ENCODE data around the gene SMIM12. TPM values are rescaled to one million over a fixed set of nuclear protein-coding genes. Genes with fewer than 3 reads are reported as not detected.
A peak's percentile ranks its signal among the peaks of the same experiment; 100 is the strongest.

The SMIM12 gene
- 10 to 100 TPM; 29.2 to 53.0 TPM for total RNA-seq
- 10 to 100 TPM; 21.4 to 32.7 (median 25.8) TPM for polyA plus RNA-seq (ENCODE audit: insufficient read length in 6 of 6)
- long read RNA-seq, donor 1, transcript SMIM12-206 (2 exons, 3,454 nt), result major isoform, 22 of 48 reads
- long read RNA-seq, donor 1, partial matches to known transcripts, result 0 of 48 reads
- long read RNA-seq, donor 1, other reads (novel, unspliced or antisense), result 25 of 48 reads
- long read RNA-seq, donor 2, transcript SMIM12-206 (2 exons, 3,454 nt), result major isoform, 17 of 17 reads
- long read RNA-seq, donor 2, partial matches to known transcripts, result 0 of 17 reads
- long read RNA-seq, donor 2, other reads (novel, unspliced or antisense), result 0 of 17 reads
- long read RNA-seq, donor 3, transcript SMIM12-206 (2 exons, 3,454 nt), result major isoform, 15 of 17 reads
- long read RNA-seq, donor 3, partial matches to known transcripts, result 0 of 17 reads
- long read RNA-seq, donor 3, other reads (novel, unspliced or antisense), result 0 of 17 reads
- long read RNA-seq, donor 4, transcript SMIM12-206 (2 exons, 3,454 nt), result major isoform, 34 of 36 reads
- long read RNA-seq, donor 4, partial matches to known transcripts, result 1 of 36 reads
- long read RNA-seq, donor 4, other reads (novel, unspliced or antisense), result 0 of 36 reads
- long read RNA-seq, donor 5, transcript SMIM12-206 (2 exons, 3,454 nt), result major isoform, 25 of 26 reads
- long read RNA-seq, donor 5, partial matches to known transcripts, result 0 of 26 reads
- long read RNA-seq, donor 5, other reads (novel, unspliced or antisense), result 0 of 26 reads
- long read RNA-seq, donor 6, transcript SMIM12-206 (2 exons, 3,454 nt), result major isoform, 14 of 32 reads
- long read RNA-seq, donor 6, partial matches to known transcripts, result 17 of 32 reads
- long read RNA-seq, donor 6, other reads (novel, unspliced or antisense), result 0 of 32 reads
- long read RNA-seq, donor 7, transcript SMIM12-206 (2 exons, 3,454 nt), result major isoform, 7 of 8 reads
- long read RNA-seq, donor 7, partial matches to known transcripts, result 0 of 8 reads
- long read RNA-seq, donor 7, other reads (novel, unspliced or antisense), result 0 of 8 reads
- long read RNA-seq, donor 8, transcript SMIM12-206 (2 exons, 3,454 nt), result major isoform, 14 of 14 reads
- long read RNA-seq, donor 8, partial matches to known transcripts, result 0 of 14 reads
- long read RNA-seq, donor 8, other reads (novel, unspliced or antisense), result 0 of 14 reads
- long read RNA-seq, donor 9, result 0 reads
- long read RNA-seq, donor 10, transcript SMIM12-202 (2 exons, 897 nt), result minor isoform, 12 of 88 reads
- long read RNA-seq, donor 10, transcript SMIM12-206 (2 exons, 3,454 nt), result major isoform, 72 of 88 reads
- long read RNA-seq, donor 10, partial matches to known transcripts, result 0 of 88 reads
- long read RNA-seq, donor 10, other reads (novel, unspliced or antisense), result 4 of 88 reads
- long read RNA-seq, donor 11, transcript SMIM12-206 (2 exons, 3,454 nt), result major isoform, 22 of 24 reads
- long read RNA-seq, donor 11, partial matches to known transcripts, result 0 of 24 reads
- long read RNA-seq, donor 11, other reads (novel, unspliced or antisense), result 0 of 24 reads
- long read RNA-seq, donor 12, transcript SMIM12-206 (2 exons, 3,454 nt), result major isoform, 15 of 18 reads
- long read RNA-seq, donor 12, partial matches to known transcripts, result 0 of 18 reads
- long read RNA-seq, donor 12, other reads (novel, unspliced or antisense), result 0 of 18 reads

- DNase-seq, result peak; percentile 86 to 98 (median 94)
- intact Hi-C loops (cut with DNase I), result no loop called here
Observed at GRCh38 chr1:34859446-34860200, at the start of gene SMIM12. Gene SMIM12 (minus strand): TSS chr1:34859749. CDS start chr1:34855977, 3,772 bp downstream.

GRCh38 chr1:34908369-34908768, 48.8 kb upstream of the SMIM12 start:
- intact Hi-C loops (cut with DNase I), result no loop called here
- Histone ChIP-seq H3K4me3 (no peak overlapping the region), H3K27me3 (peaks cover 0 to 20% of the 10 kb centered on the region in 2 donors)

More at GRCh38 chr1:34859446-34860200, at the start of gene SMIM12:
- H3K27ac ChIP-seq, result peak within 1 kb of the TSS; percentile 78 to 88
- H3K4me3 ChIP-seq, result peak within 1 kb of the TSS; percentile 90 to 95
- peaks cover 0 to 16% of the 10 kb centered on the region in 2 donors for H3K36me3 ChIP-seq
- no peaks in the 10 kb centered on the region for H3K27me3 ChIP-seq
- H3K4me1 ChIP-seq, result peaks cover 10 to 37% of the 10 kb centered on the region in 2 donors
- TF ChIP-seq CTCF (IDR thresholded peaks at IDR 0.05), result peak; percentile 78 to 79
- H3K9me3 ChIP-seq, result no peaks in the 10 kb centered on the region
- ATAC-seq, result peak; percentile 100

GRCh38 chr1:34907487-34908090, 48.0 kb upstream of the SMIM12 start:
- TF ChIP-seq CTCF (IDR thresholded peaks at IDR 0.05), result no peak
- intact Hi-C loops (cut with DNase I), result no loop called here
- H3K4me3 ChIP-seq, result no peak overlapping the region
- no peaks in the 10 kb centered on the region for H3K4me1 ChIP-seq
- H3K9me3 ChIP-seq, result no peaks in the 10 kb centered on the region
- H3K27ac ChIP-seq, result no peak overlapping the region
- no peak for DNase-seq
- ATAC-seq, result no peak
- peaks cover 0 to 21% of the 10 kb centered on the region in 2 donors for H3K27me3 ChIP-seq
- H3K36me3 ChIP-seq, result no peaks in the 10 kb centered on the region

More at GRCh38 chr1:34908369-34908768, 48.8 kb upstream of the SMIM12 start:
- ATAC-seq, result no peak
- H3K4me1 ChIP-seq, result no peaks in the 10 kb centered on the region
- no peak overlapping the region for H3K27ac ChIP-seq
- H3K36me3 ChIP-seq, result no peaks in the 10 kb centered on the region
- H3K9me3 ChIP-seq, result no peaks in the 10 kb centered on the region
- TF ChIP-seq CTCF (IDR thresholded peaks at IDR 0.05), result no peak
- DNase-seq, result no peak

- DNase-seq (no peak), ATAC-seq (no peak)
- H3K36me3 ChIP-seq, result no peaks in the 10 kb centered on the region
- no peak for TF ChIP-seq CTCF (IDR thresholded peaks at IDR 0.05)
- intact Hi-C loops (cut with DNase I), result no loop called here
- peaks cover 0 to 29% of the 10 kb centered on the region in 2 donors for H3K27me3 ChIP-seq
- H3K27ac ChIP-seq, result no peak overlapping the region
- H3K4me3 ChIP-seq, result no peak overlapping the region
- H3K9me3 ChIP-seq, result no peaks in the 10 kb centered on the region
- no peaks in the 10 kb centered on the region for H3K4me1 ChIP-seq
Observed at GRCh38 chr1:34906756-34907155, 47.2 kb upstream of the SMIM12 start.
